SU-DHL-6 (cell line): ENCODE measurements around the gene CLBA1.

ENCODE experiments used
- H2AFZ ChIP-seq: fragments of 200-600 bp; sonication (generic); 2 replicates; pipeline ENCODE4 v1.6.1; 2014; ENCODE audit warnings: low read depth, mild to moderate bottlenecking, moderate library complexity, mixed read lengths, antibody characterized with exemption, low read length; ENCODE audit not compliant: severe bottlenecking
- H3F3A ChIP-seq: fragments of 200-600 bp; shearing (Covaris generic); 2 replicates; pipeline ENCODE4 v1.6.0; 2016; ENCODE audit warnings: antibody characterized with exemption, mild to moderate bottlenecking; ENCODE audit not compliant: insufficient read depth
- H3K27ac ChIP-seq: fragments of 200-600 bp; sonication (generic); 2 replicates; pipeline ENCODE4 v1.5.1; 2016; ENCODE audit warnings: low read depth, mild to moderate bottlenecking, low read length, moderate library complexity, mixed read lengths
- H3K27me3 ChIP-seq: fragments of 200-600 bp; sonication (generic), shearing (Covaris generic); 2 replicates; pipeline ENCODE4 v1.6.0; 2014; ENCODE audit warnings: mild to moderate bottlenecking, low read length
- H3K36me3 ChIP-seq: fragments of 200-600 bp; sonication (generic); 2 replicates; pipeline ENCODE4 v1.6.1; 2014; ENCODE audit warnings: mild to moderate bottlenecking, low read length, mixed read lengths
- H3K4me2 ChIP-seq: fragments of 300-600, 200-600 bp; shearing (Covaris generic), sonication (generic); 2 replicates; pipeline ENCODE4 v1.6.0; 2014; ENCODE audit warnings: low read length, low read depth, mild to moderate bottlenecking; ENCODE audit not compliant: poor library complexity, severe bottlenecking
- H3K4me3 ChIP-seq: fragments of 200-600 bp; sonication (generic); 2 replicates; pipeline ENCODE4 v1.5.1; 2014; ENCODE audit warnings: antibody characterized with exemption, low read length, mild to moderate bottlenecking, mixed read lengths; ENCODE audit not compliant: insufficient read depth, poor library complexity, severe bottlenecking
- H3K79me2 ChIP-seq: fragments of 200-600 bp; sonication (generic); 2 replicates; pipeline ENCODE4 v1.6.1; 2014; ENCODE audit warnings: mild to moderate bottlenecking, low read length, moderate library complexity; ENCODE audit not compliant: insufficient read depth
- H3K9ac ChIP-seq: fragments of 200-600 bp; sonication (generic); 2 replicates; pipeline ENCODE4 v1.7.0; 2014; ENCODE audit warnings: mild to moderate bottlenecking, low read length
- H3K9me2 ChIP-seq: fragments of 200-600 bp; sonication (generic); replicated peaks from 2 replicates; pipeline ENCODE4 v1.6.1; 2014; ENCODE audit warnings: low read length; ENCODE audit not compliant: insufficient read depth
- H3K9me3 ChIP-seq: fragments of 200-600 bp; sonication (generic); 2 replicates; pipeline ENCODE4 v1.6.1; 2014; ENCODE audit warnings: low read length, mixed read lengths; ENCODE audit not compliant: insufficient read depth
- H4K20me1 ChIP-seq: fragments of 200-600 bp; sonication (generic); 2 replicates; pipeline ENCODE4 v1.6.1; 2014; ENCODE audit warnings: low read depth, mild to moderate bottlenecking, antibody characterized with exemption, low read length, moderate library complexity, mixed read lengths
- EZH2phosphoT487 ChIP-seq: fragments of 200-600 bp; sonication (generic), shearing (Covaris generic); conservative IDR thresholded peaks from 2 replicates; pipeline ENCODE4 v1.6.1; 2018; ENCODE audit warnings: mild to moderate bottlenecking, antibody characterized with exemption, low read length, moderate library complexity, mixed read lengths
- TF ChIP-seq, protein P1 (sequence below): fragments of 200-600 bp; sonication (generic); IDR thresholded peaks from one replicate; pipeline ENCODE4 v1.5.1; 2017; ENCODE audit warnings: antibody characterized with exemption, mild to moderate bottlenecking, low read length, moderate library complexity; ENCODE audit not compliant: insufficient read depth, poor library complexity, severe bottlenecking

The CLBA1 gene

DNA sequence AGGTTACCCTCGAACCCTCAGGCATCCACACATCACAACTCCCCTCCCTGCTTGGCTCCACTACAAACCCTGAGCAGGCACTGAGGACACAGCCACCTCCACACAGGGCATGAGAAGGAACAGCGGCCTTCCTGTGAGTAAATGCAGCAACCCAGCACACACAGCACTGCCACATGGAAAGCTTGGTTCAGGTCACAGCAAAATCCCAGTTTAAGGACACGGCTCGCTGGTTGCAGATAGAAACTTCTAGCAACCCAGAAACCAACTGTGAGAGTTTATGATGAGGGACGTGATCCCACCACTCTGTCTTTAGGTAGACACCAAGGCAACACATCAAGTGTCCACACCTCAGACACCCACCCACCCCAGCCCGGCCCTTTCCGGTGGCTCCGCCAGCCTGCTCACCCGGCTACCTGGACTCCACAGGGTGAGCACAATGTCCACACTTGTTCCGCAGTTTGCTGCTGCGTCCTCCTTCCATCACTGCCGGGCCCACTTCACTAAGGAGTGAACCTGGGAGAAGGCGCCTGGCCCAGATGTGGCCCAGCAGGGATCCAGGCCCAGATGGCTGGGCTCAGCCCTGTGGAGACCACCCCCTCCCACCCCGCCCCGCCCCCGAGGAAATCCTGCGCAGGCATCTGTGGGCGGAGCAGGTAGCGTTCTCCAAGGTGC lies 22.1 kb downstream of the CLBA1 start:
- Histone ChIP-seq H3K36me3 (peaks cover 10% of the 10 kb centered on the region; the same call in 1 of the 2 replicates), H2AFZ (no peak overlapping the region), H3K4me2 (no peak overlapping the region), H3K9ac (no peak overlapping the region), H3F3A (peaks cover 6% of the 10 kb centered on the region; the same call in 1 of the 2 replicates), H3K79me2 (peaks cover 44% of the 10 kb centered on the region), H4K20me1 (peaks cover 29% of the 10 kb centered on the region), H3K4me3 (no peak overlapping the region), H3K9me3 (no peaks in the 10 kb centered on the region), H3K27ac (no peak overlapping the region), H3K27me3 (no peaks in the 10 kb centered on the region), H3K9me2 (no peaks in the 10 kb centered on the region)
- TF ChIP-seq, protein P1, sequence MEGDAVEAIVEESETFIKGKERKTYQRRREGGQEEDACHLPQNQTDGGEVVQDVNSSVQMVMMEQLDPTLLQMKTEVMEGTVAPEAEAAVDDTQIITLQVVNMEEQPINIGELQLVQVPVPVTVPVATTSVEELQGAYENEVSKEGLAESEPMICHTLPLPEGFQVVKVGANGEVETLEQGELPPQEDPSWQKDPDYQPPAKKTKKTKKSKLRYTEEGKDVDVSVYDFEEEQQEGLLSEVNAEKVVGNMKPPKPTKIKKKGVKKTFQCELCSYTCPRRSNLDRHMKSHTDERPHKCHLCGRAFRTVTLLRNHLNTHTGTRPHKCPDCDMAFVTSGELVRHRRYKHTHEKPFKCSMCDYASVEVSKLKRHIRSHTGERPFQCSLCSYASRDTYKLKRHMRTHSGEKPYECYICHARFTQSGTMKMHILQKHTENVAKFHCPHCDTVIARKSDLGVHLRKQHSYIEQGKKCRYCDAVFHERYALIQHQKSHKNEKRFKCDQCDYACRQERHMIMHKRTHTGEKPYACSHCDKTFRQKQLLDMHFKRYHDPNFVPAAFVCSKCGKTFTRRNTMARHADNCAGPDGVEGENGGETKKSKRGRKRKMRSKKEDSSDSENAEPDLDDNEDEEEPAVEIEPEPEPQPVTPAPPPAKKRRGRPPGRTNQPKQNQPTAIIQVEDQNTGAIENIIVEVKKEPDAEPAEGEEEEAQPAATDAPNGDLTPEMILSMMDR: no peak
- TF ChIP-seq EZH2phosphoT487: no peak

DNA sequence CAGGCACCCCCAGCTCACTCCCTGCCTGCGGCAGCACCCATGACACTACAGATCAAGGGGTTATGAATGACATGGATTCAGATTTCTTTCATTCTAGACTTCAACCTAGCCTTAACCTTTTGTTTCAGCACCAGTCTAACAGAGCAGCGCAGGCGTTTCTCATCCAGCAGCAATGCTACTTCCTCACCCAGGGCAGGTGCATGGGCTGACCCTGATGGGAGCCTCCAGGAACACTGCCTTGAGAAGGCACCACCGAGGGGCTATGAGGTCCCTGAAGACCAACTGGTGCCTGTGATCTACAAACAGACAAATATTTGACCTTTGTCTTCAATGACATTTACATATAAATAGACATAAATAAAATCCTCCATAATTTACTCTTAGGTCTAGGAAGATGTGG lies 24.5 kb downstream of the CLBA1 start:
- Histone ChIP-seq H3K9me3 (no peaks in the 10 kb centered on the region), H3K27me3 (no peaks in the 10 kb centered on the region), H3F3A (peaks cover 14% of the 10 kb centered on the region), H4K20me1 (peaks cover 39% of the 10 kb centered on the region), H3K4me2 (no peak overlapping the region), H3K9ac (no peak overlapping the region), H3K36me3 (peaks cover 7% of the 10 kb centered on the region; the same call in 1 of the 2 replicates), H2AFZ (no peak overlapping the region), H3K27ac (no peak overlapping the region), H3K9me2 (no peaks in the 10 kb centered on the region), H3K4me3 (no peak overlapping the region), H3K79me2 (peaks cover 68% of the 10 kb centered on the region)
- no peak for TF ChIP-seq EZH2phosphoT487
- TF ChIP-seq, protein P1: no peak

DNA sequence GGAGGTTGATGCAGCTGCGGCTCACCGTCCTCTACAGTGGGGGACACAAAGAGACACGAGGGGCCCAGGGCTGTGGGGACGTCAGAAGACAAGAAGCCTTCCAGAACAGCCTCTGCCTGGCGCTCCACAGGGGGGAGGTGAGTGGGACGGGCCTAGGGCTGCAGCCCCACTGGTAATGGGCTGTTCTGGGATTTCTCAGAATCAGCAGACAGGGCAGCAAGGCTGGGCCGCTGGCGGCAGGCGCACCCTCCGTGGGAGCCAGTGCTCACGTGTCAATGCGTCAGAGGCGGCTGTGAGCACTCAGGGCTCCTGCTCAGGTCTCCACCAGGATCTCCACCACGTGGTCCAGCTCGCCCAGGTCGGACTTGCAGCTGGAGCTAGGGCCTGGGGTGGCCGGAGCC lies 25.3 kb downstream of the CLBA1 start:
- Histone ChIP-seq H4K20me1 (peaks cover 39% of the 10 kb centered on the region), H3K79me2 (peaks cover 76% of the 10 kb centered on the region), H3K9me2 (no peaks in the 10 kb centered on the region), H3K4me2 (no peak overlapping the region), H3K27me3 (no peaks in the 10 kb centered on the region), H2AFZ (no peak overlapping the region), H3K9me3 (no peaks in the 10 kb centered on the region), H3K36me3 (peaks cover 7% of the 10 kb centered on the region; the same call in 1 of the 2 replicates), H3K4me3 (no peak overlapping the region), H3K9ac (no peak overlapping the region), H3F3A (peaks cover 18% of the 10 kb centered on the region), H3K27ac (no peak overlapping the region)
- TF ChIP-seq EZH2phosphoT487: no peak
- TF ChIP-seq, protein P1: no peak
